Measurements from ENCODE around the gene DERL3.

DERL3 gene

GRCh38 chr22:23858484-23858815 is 19.6 kb upstream of the DERL3 start:
- no peak for TF ChIP-seq CTCF (IDR thresholded peaks at IDR 0.05; ENCODE audit: low read depth, low read length)
- no peaks in the 10 kb centered on the region for H3K27me3 ChIP-seq
- peak overlapping the region; percentile 98 for H3K4me3 ChIP-seq (ENCODE audit: low read depth, low read length)
- no peaks in the 10 kb centered on the region for H3K9me3 ChIP-seq
- DNase-seq: no peak
- H3K4me1 ChIP-seq: peaks cover 8% of the 10 kb centered on the region
- no peaks in the 10 kb centered on the region for H3K36me3 ChIP-seq

DNA sequence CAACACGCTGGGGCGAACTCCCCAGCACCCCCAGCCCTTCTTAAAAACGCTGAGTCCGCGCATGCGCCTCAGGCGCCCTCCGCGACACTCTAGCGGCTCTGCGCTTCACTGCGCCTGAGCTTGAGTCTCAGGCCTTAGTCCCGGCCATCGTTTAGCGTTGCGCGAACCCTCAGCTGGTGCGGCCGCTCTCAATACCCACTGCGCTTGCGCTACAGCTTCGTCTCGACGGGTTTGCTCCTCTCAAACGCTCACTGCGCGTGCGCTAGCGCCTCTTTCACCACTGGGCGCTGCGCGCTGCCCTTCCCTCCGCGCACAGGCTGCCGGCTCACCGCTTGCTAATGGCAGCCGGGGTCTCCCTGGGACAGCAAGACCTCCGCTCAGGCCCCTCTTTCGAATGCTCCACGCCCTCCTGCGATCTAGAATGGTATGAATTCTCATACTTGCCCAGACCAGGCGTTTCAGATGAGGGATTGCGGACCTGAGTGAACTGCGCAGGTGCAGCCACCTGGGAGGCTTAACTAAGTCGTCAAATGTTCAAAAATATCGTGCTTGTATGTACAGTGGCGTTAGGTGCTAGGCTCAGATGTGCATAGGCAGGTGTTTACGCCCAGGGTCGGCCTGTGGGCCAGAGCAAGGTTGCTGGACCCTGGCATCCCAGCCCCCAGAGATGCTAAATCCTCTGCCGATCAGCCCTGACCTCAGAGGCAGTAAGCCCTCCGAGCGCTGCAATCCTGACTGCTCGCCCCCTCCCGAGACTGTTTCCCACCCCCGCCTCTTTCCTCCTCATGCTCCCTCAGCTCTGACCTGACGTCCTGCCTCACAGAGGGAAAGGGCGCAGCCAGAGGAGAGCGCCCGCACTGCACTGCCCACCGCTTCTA is 19.0 kb upstream of the DERL3 start, which contains the start of gene SLC2A11:
Gene SLC2A11, plus strand, starts transcription at position 270 of the 878 bp plus-strand sequence. Its CDS starts 125 bp downstream, at position 395.
- H3K36me3 ChIP-seq: no peaks in the 10 kb centered on the region
- TF ChIP-seq CTCF (IDR thresholded peaks at IDR 0.05; ENCODE audit: low read depth, low read length): peak; percentile 33; the same call in 1 of the 2 replicates
- DNase-seq: peak; percentile 99
- no peaks in the 10 kb centered on the region for H3K27me3 ChIP-seq
- peak within 1 kb of the TSS; percentile 98 for H3K4me3 ChIP-seq (ENCODE audit: low read depth, low read length)
- no peaks in the 10 kb centered on the region for H3K9me3 ChIP-seq
- peaks cover 8% of the 10 kb centered on the region for H3K4me1 ChIP-seq

DNA sequence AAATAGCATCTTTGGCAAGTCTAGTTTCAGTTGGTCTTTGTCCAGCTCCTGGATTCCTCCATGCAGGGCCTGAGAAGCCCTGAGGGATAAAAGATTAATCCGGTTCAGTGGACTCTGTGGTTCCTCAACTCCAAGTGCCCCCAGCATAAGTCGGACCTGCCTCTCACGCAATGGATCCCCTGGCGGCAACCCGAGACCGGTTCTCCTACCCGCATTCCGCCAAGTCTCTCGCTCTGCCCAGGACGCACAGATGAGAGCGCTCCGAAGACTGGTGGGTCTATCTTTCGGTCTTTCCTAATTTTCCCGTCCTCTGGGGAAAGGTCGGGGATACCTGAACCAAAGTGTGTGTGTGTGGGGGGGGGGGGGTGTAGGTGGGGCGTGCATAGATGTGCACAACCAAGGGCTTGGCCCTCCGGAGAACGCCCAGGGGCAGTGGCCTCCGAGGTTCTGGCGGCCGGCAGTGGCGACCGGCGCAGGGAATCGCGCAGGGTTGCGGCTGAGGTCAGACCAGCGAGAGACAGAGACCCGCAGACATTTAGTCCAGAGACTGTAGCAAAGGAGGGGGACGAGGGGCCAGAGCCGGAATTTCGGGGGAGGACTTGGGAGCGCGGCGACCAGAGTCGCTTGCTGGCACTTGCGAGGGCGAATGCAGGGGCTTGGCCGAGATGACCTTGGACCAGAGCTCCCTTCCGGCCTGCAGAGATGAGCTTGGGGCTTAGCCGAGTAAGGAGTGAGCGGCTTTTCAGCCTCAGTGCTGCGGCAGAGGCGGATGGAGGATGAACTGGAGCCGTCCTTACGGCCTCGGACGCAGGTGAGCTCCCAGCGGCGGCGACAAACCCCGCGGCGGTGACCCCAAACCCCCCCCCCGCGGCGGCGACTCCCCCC is 18.2 kb upstream of the DERL3 start:
- no peaks in the 10 kb centered on the region for H3K36me3 ChIP-seq
- H3K9me3 ChIP-seq: no peaks in the 10 kb centered on the region
- DNase-seq: peak; percentile 50
- H3K4me1 ChIP-seq: peaks cover 8% of the 10 kb centered on the region
- H3K27me3 ChIP-seq: no peaks in the 10 kb centered on the region
- H3K4me3 ChIP-seq (ENCODE audit: low read depth, low read length): peak overlapping the region; percentile 98
- TF ChIP-seq CTCF (IDR thresholded peaks at IDR 0.05; ENCODE audit: low read depth, low read length): peak; percentile 25

- no peak overlapping the region for H3K4me3 ChIP-seq (ENCODE audit: low read depth, low read length)
- DNase-seq: no peak
- no peaks in the 10 kb centered on the region for H3K9me3 ChIP-seq
- no peaks in the 10 kb centered on the region for H3K27me3 ChIP-seq
- H3K4me1 ChIP-seq: peaks cover 7% of the 10 kb centered on the region
- no peak for TF ChIP-seq CTCF (IDR thresholded peaks at IDR 0.05; ENCODE audit: low read depth, low read length)
- H3K36me3 ChIP-seq: no peaks in the 10 kb centered on the region
Measured at GRCh38 chr22:23850136-23850611, 11.4 kb upstream of the DERL3 start.

DNA sequence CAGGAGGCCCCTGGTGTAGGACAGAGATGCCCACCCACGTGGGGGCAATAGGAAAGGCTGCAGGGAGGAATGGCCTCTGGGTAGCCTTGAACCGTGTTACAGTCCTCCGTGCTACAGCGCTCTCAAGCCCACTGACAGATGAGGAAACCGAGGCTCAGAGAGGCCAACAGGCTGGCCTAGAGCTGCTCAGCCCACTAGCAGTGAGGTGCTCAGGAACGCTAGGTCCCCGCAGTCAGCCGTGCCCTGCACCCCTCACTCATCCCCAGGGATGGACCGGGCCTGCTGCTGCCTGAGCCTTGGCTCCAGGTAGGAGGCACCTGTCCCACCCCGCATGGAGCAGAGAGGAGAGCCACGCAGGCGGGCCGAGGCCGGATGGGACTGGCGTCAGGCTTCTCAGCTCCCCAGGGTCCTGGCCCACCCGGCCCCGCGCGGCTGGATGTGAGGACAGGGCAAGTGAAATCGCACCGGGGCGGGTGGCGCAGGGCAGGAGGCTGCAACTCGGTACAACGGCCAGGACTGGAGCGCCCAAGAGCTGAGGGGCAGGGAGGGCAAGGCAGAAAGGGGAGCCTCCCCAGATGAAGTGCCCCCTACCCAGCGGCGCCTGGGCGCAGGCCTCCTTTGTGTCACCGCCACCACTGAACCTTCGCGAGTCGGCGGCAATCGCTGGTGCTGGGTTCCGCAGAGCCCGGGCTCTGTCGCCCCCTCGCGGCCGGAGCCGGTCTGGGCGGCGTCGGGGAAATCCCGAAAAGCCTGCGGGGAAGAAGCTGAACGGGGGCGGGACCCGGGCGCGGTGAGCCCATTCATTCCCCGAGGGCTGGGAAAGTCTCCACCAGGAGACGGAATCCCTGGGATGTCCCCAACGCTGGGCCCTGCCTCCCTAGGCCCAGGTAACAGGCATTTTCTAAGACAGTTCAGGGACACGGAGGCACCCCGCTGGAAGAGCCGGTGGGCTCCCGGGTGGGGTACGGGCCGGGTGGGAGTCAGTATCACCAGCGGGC is 10.5 kb upstream of the DERL3 start:
- no peaks in the 10 kb centered on the region for H3K27me3 ChIP-seq
- no peak overlapping the region for H3K4me3 ChIP-seq (ENCODE audit: low read depth, low read length)
- DNase-seq: peak; percentile 92
- H3K36me3 ChIP-seq: no peaks in the 10 kb centered on the region
- peak; percentile 93 for TF ChIP-seq CTCF (IDR thresholded peaks at IDR 0.05; ENCODE audit: low read depth, low read length)
- H3K4me1 ChIP-seq: peaks cover 7% of the 10 kb centered on the region
- no peaks in the 10 kb centered on the region for H3K9me3 ChIP-seq
